Cerebellar nuclear complex (tissue), 1 donor: ENCODE measurements around the gene FIP1L1.

Experiments used
- DNase-seq, 2 experiments: peaks; one replicate each; lab custom pipeline; 2025; lab: John Stamatoyannopoulos, UW

The FIP1L1 gene

GRCh38 chr4:53501561-53501960 is 124.1 kb downstream of the FIP1L1 start:
- DNase-seq: no peak

GRCh38 chr4:53502094-53502493 is 124.7 kb downstream of the FIP1L1 start:
- DNase-seq: no peak

DNA sequence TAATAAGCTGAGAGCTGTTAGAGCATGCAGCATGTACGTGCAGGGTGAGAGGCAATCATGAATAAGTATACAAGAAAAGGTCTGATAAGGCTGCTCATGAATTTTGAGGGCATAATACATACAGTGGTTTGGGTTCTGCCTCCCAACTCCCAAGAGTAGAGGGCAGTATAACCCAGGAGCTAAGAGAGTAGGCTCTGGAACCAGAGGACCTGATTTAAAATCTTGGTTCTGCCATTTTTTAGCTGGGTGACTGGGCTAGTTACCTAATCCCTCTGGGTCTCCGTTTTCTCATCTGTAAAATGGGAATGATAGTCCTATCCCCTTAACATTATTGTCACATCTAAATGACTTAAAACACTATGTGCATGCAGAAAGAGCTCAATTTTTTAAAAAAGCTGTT is 128.5 kb downstream of the FIP1L1 start:
- no peak for DNase-seq

DNA sequence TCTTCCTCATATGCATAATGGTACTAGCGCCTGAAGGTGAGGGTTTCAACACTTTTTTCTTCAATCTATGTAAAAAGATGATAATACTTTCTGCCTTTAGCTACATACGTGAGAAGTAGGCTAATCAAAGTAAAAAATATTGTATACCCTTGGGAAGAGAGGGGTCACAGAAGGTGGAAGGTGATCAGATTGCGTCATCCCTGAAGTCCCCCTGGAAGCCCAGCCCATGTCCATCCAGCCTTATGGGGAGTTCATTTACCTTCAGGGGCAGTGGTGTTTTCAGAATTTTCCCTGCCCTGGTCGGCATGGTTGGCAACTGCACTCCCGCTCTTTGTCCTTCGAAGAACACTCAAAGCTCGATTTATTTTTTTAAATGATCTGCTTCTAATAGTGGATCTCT is 129.6 kb downstream of the FIP1L1 start:
- DNase-seq: no peak

DNA sequence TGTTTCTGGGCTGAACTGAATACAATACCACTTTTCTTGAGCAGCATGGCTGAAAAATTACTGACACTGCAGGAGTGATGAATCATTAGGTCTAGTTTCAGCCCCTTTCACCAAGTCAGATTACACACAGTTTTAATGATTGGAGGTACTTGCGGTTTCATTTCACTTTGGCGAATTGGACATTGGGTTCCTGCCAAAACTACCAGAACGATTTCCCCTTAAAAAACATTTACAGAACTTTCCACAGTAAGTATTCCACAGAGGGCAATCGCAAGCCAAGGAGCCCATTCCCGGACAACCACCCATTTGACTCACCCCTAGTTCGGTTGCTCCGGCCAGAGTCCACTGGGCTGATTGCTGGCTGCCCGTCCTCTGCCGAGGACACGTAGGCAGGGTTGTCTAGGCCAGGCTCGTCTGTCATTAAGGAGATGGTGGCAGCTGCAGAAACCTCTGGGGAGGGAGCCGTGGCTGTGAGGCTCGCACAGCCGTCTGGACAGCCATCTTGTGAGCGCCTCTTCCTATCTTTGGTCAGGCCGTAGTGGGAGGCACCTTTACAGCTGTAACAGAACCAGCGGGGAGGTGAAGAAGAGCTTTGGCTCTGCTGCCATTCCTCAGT is 130.3 kb downstream of the FIP1L1 start:
- no peak for DNase-seq

DNA sequence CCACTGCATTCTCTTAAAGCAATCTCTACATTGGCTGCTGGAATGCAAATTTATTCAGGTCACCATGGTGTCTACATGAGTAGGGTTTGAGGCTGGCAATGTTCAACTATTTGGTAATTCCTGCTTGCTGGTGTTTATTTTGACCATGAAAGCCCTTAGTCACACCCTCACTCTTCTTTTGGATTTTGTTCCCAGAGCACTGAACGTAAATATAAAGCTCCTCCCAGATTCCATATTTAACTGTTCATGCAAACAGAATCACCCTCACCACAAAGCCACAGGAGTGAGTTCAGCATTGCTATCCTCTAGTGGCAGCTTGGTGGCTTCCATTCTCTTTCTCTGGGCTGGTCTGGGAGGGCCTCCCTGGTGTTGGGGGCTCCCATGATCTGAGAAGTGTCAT is 131.0 kb downstream of the FIP1L1 start:
- DNase-seq: no peak

DNA sequence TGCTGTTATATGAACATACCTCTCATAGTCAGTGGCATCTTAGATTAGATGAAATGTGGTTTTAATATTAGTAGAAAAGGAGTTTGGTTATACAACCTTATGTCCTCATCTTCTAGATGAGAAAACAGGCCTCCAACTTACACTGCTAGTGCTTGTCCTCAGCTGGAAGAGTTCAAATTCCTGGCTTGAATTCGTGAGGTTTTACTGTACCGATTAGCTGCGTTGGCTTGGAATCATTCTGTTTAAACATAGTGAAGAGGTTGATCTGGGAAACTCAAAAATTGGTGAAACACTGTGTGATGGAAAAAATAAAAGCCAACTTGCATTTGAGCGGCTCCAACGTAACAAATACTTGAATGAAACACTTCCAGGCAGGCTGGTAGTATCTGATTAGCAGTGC is 132.9 kb downstream of the FIP1L1 start:
- DNase-seq: no peak
